WI38 (cell line): ENCODE results near the gene PGAP6.

Experiments
- H3K4me3 ChIP-seq: 2 replicates; pipeline ENCODE4 v1.5.1; 2011; ENCODE audit warnings: low read depth, mild to moderate bottlenecking, control low read depth, low read length
- TF ChIP-seq, protein P1 (sequence below): IDR thresholded peaks from 2 replicates; pipeline ENCODE4 v1.5.1; 2012; ENCODE audit warnings: low read depth, mild to moderate bottlenecking, control low read depth, low read length

The PGAP6 gene

DNA sequence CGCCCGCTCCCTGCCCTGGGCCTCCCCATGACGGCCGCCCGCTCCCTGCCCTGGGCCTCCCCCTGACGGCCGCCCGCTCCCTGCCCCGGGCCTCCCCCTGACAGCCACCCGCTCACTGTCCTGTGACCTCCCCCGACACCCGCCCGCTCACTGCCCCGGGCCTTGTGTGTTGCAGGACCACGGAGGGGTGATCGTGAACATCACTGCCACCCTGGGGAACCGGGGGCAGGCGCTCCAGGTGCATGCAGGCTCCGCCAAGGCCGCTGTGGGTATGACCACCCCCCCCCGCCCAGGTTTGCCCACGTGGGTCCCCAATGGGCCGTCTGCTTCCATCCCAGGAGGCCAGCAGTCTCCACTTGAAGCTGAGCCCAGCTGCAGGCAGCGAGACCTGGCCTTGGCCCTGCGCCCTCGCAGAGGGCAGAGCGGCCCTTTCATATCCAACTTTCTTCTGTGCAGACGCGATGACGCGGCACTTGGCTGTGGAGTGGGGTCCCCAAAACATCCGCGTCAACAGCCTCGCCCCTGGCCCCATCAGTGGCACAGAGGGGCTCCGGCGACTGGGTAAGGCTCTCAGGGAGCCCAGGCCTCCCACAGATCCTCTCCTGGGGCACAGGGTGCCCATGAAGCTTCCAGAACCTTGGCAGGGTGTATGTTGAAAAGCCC is 28.9 kb upstream of the PGAP6 start:
- H3K4me3 ChIP-seq: no peak overlapping the region
- TF ChIP-seq, protein P1, sequence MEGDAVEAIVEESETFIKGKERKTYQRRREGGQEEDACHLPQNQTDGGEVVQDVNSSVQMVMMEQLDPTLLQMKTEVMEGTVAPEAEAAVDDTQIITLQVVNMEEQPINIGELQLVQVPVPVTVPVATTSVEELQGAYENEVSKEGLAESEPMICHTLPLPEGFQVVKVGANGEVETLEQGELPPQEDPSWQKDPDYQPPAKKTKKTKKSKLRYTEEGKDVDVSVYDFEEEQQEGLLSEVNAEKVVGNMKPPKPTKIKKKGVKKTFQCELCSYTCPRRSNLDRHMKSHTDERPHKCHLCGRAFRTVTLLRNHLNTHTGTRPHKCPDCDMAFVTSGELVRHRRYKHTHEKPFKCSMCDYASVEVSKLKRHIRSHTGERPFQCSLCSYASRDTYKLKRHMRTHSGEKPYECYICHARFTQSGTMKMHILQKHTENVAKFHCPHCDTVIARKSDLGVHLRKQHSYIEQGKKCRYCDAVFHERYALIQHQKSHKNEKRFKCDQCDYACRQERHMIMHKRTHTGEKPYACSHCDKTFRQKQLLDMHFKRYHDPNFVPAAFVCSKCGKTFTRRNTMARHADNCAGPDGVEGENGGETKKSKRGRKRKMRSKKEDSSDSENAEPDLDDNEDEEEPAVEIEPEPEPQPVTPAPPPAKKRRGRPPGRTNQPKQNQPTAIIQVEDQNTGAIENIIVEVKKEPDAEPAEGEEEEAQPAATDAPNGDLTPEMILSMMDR: no peak

DNA sequence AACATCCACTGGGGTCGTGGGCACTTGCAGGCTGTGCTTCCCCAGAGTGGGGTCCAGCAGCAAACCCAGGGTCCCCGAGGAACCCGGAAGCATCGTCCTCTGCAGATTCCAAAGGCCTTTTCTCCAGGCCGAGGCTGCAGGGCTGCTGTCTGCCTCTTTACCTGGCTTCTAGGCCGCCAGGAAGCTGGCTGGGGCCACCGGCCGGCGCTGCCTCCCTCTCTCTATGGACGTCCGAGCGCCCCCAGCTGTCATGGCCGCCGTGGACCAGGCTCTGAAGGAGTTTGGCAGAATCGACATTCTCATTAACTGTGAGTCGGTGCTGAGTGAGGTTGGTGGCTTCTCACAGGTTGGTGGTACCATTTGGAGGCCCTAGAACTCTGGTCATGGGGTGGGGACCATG is 25.5 kb upstream of the PGAP6 start:
- TF ChIP-seq, protein P1: no peak
- H3K4me3 ChIP-seq: no peak overlapping the region

DNA sequence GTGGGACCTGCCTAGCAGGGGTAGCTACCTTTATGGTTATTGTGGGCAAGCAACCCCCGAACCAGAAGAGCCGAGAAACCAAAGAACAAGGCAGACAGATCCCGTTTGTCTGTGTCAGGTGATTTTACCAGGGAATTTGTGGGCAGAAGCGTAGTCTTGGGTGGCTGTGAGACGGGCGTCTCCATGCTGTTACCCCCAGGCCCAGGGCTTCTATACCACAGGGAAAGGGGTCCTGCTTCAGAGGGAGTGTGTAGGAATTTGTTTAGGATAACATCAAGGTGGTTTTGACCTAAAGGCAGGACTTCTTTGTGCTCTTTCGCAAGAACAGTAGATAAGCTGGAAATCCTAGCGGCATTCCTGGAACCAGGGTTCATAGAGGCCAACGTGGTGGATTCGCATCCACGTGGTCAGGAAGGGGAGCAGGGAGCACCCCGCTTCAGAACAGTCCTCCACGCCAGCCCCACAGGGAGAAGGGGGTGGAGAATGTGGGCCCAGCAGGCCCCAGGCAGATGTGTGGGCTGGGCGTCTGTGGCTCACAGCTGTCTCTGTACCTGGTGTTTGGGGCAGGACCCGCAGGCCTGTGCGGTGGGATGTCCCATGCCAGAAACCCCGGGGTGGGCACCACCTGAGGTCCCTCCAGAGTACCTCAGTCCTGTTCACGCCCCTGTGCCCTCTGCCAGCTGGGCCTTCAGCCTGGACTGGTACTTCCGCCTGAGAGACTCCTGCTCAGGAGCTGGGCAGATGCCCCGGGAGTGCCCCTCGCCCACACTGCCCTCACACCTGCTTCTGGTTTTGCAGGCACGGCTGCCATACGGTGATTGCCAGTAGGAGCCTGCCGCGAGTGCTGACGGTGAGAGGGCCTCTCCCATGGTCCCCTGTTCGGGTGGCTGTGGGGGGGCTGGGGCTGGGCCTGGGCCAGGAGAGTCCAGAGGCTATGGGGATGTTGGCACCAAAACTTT is 24.0 kb upstream of the PGAP6 start:
- no peak overlapping the region for H3K4me3 ChIP-seq

DNA sequence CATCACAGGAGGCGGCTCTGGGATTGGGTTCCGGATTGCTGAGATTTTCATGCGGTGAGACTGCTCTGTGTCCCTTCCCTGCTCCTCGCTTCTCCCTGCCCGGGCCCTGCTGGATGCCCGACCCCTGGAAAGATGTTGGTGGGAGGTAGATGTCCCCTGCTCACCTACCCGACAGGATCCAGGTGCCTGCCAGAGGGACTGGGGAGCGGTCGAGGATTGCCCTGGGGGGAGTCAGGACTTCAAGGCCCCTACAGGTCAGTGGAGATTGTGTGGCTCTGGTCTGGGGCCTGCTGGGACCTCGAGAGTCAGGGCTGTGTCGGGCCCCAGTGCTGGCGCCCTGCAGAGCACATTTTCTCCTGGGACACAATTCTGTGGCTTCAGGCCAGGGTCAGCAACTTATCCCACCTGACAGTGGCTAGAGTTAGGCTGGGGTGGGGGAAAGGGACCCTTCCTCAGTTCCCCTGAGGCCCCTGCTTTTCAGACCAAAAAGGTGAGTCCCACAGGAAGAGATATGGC is 23.3 kb upstream of the PGAP6 start:
- H3K4me3 ChIP-seq: no peak overlapping the region
- TF ChIP-seq, protein P1: no peak

More for the DNA sequence above, 24.0 kb upstream of the PGAP6 start:
- TF ChIP-seq, protein P1: no peak

DNA sequence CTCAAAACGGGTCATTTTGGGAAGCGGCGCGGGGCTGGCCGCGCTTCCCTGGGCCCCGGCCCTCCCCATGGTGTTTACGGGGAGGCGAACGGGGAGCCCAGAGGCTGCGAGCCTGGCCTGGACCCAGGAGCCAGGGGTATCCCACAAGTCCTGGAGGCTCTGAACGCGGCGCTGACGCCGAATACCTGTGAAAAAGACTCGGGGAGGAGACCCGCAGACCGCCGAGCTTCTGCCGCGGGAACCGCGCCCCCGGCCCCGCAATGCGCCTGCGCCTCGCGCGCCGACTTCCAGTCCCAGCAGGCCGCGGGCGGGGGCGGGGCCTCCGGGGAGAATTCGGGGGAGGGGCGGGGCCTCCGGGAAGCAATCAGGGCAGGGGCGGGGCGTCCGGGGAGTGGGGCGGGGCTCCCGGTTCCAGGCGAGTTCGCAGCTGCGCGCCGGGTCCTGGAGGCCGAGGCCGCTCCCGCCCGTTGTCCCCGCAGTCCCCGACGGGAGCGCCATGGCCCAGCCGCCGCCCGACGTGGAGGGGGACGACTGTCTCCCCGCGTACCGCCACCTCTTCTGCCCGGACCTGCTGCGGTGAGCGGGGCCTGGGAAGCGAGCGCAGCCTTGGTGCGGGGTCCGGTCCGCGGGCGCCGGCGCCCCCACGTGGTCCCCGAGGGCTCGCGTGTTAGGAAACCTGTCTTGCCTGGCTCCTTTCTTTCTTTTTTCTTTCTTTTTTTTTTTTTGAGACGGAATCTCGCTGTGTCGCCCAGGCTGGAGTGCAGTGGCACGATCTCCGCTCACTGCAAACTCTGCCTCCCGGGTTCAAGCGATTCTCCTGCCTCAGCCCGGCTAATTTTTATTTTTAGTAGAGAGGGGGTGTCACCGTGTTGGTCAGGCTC is 19.9 kb upstream of the PGAP6 start, which contains the start of gene DECR2:
TSS of gene DECR2 (plus strand) at position 418 of the 881 bp plus-strand sequence. CDS start at position 497, 79 bp downstream.
- TF ChIP-seq, protein P1: 0 out of 2 replicates have a peak, but pooled peaks have one; percentile 13
- H3K4me3 ChIP-seq: peak within 1 kb of the TSS; percentile 81

DNA sequence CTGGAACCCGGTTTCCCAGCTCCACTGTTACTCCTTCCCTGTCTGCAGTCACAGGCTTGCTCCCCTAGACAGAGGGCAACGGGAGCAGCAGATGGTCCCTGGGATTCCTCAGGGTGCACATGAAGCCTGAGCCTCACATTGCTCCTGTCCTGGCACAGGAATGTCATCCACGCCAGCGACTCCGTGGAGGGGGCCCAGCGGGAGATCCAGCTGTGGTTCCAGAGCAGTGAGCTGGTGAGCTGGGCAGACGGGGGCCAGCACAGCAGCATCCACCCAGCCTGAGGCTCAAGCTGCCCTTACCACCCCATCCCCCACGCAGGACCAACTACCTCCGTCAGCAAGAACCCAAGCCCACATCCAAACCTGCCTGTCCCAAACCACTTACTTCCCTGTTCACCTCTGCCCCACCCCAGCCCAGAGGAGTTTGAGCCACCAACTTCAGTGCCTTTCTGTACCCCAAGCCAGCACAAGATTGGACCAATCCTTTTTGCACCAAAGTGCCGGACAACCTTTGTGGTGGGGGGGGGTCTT is 18.3 kb upstream of the PGAP6 start:
- TF ChIP-seq, protein P1: no peak
- peak overlapping the region; percentile 81 for H3K4me3 ChIP-seq
